HG02610 (cell line): ENCODE measurements around the gene HS3ST4.
"Not testable (repeated sequence)": the region's sequence is repeated elsewhere in the genome, so short reads cannot be mapped to it uniquely, and the experiment has no call there.

Source experiments
- ATAC-seq: cut with Tn5 transposase; IDR thresholded peaks from one replicate; pipeline ENCODE4 v1.9.1; 2021; ENCODE audit warnings: mild to moderate bottlenecking, moderate library complexity; ENCODE audit not compliant: unreplicated experiment

The HS3ST4 gene

DNA sequence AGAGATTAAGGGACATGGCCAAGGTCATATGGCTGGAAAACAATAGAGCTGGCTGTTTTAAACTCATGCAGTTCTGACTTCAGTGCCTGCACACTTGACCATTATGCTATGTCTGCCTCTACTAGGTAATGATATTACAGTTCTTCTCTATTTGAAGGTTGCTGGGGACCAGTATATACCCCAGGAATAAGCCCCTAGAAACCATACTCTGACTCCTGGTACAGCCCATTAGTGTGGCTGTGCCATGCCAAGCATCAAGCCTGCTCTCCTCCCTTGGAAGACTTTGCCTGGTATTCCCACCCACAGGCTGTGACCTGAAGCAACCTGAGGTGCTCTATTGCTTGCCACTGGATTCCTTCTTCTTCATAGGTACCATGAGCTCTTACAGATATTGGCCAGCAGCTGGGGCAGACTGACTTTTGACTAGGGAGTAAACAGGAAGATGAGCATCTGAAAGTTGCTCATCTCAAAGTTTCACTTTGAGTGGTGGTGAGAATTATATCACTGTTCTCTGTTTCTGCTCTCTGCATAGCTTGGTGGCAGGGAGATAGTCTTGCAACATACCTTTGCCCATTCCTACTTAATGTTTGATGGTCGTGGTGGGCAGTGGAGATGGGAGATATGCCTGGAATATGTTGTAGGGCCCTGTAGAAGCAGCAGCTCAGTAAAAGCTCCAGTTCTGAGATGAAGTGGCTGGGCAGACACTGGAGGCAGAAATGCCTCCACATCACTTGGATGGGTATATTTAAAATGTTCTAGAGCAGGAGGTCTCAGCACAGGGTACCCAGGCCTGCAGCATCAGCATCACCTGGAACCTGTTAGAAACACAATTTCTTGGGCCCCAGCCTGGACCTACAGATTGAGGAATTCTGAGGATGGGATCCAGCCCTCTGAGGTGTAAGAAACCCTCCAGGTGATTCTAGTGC lies 274.7 kb downstream of the HS3ST4 start:
- peak; percentile 97 for ATAC-seq

DNA sequence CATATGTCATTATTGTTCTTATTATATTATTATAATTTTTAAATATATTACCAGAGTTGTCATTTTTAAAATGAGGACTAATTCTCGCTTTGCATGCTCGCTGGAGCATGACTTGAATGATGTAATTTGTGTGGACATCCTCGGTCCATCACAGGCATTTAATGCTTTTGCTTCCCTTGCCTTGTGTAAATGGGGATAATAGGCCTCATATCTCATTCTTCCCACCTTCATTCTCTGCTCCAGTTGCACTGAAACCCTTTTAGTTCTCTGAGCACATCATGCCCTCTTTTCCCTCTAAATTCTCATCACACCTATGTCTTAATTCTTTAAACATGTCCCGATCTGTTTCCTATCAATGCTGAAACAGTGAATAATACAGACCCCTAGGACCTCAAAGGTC lies 285.4 kb downstream of the HS3ST4 start:
- ATAC-seq = no peak

DNA sequence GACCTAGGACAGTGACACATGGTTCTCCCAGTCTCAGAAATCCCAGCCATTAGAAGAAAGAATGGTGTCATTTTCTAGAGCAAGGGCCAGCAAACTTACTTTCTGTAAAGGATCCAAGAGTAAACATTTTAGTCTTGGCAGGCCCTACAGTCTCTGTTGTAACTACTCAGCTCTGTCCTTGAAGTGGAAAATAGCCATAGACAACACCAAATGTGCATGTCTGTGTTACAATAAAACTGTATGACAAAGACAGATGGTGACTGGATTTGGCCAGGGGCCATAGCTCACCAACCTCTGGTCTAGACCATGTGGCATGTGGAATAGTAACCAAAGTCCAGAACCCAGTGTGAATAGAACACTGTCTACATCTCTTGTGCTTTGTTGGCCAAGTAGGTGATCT lies 286.5 kb downstream of the HS3ST4 start:
- no peak for ATAC-seq

DNA sequence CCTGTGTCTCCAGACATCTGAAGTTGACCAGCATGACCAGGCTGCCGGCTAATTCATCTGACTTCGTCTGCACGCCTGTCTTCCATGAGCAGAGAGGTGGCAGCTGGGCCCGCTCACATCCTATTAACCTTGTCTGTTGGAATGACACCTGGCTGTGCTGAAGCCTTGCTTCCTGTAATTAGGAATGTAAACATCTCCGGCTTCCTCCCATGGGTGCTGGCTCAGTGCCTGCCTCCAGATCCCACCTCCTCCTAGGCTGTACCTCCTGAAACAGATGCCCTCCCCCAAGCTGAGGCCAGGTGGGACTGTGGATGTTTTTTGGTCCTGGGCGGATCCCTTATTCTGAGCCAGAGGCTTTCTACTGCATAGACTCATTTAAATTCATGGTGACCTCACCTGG lies 296.3 kb downstream of the HS3ST4 start:
- ATAC-seq = no peak

DNA sequence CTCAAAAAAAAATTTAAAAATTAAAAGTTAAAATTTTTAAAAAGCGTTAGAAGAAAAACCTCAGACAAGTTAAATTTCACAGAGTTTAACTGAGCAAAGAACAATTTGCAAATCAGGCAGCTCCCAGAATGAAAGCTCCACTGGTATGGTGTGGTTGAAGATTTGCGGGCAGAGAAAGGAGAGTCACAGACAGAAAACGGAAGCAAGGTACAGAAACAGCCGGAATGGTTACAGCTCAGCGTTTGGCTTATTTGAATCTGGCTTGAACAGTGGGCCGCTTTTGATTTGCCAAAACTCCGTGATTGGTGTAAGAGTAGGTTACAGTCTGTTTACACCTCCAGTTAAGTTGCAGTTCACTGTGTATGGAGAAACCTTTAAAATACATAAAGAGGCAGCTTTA lies 297.1 kb downstream of the HS3ST4 start:
- no peak for ATAC-seq

DNA sequence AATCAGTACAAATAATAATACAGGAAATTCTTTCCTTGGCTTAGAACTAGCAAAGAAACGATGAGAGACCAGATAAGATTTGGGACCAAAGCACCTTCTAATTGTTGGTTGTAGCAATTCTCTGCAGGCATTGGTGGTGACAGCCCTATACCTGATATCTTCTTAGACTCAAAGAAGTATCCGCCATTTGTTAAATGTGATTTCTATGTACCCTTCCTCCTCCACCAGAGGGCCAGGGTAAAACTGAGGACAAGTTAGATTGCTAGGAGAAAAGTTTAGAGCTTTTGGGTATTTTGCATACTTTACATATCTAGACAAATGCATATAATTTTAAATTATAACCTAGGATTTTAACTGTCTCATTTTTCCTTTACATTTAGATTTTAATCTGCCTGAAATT lies 304.3 kb downstream of the HS3ST4 start:
- ATAC-seq = no peak

DNA sequence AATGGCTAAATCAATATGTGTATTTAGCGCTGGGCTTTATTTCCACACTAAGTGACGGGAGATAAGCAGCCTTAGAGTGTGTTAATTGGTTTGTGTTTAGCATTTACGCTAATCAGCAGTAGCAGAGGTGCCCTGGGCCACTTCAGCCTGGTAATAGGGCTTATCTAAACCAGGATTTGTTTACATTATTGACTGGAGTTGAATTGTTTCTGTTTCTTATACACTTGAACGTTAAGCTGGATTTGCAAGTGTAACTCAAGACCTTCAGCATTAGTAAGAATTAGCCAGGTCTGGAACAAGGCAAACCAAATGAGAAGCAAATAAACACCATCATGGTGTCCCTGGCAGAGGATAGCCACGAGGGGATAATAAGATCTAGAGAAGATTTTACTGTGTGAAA lies 313.6 kb downstream of the HS3ST4 start:
- no peak for ATAC-seq

DNA sequence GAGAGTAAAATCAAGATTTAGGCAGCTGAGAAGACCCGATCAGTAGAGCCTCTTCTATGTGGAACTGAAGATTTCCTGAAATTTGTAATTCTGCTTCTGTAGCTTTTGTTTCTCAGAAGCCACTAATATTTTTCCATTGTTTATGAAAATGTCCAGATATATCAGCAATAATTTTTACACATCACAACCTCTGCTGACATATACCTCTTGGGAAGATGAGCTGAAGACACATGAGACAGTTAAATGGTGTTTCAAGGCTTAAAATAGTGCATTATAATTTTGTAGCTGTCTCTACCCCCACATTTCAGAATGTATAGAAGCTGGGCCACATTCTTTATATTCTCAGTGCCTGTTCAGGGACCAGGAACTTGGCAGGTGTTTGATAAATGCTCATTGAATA lies 320.6 kb downstream of the HS3ST4 start:
- ATAC-seq = no peak

DNA sequence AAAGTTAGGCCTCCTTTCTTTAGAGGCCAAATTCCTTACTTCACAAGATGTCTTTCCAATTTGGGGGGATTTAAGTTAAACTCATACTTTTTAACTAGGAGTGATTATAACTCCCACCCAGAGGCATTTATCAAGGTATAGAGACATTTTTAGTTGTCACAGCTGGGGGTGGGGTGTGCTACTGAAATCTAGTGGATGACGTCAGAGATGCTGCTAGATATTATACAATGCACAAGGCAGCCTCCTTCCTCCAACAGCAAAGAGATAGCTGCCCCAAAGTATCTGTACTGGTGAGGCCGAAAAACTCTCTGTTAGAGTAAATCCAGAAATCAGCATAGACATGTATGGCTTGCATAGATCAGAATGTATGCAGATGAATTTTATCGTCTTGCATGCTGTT lies 324.0 kb downstream of the HS3ST4 start:
- ATAC-seq = no peak

DNA sequence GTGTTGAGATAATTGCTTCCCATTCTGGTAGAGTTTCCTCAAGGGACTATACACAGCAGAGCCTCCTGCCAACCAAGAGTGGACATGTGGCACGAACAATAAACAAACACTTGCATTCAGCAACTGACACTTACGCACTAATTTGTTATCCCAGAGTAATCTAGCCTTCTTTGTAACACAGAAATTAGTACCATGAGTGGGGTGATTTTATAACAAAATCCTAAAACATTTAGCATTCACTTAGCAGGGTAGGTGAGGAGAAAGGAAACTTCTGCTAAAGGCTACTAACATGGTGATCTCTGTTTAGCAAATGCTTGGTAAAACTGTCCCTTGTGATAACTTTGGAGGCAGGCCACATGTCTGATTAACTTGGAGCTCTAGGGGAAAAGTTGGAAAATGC lies 325.2 kb downstream of the HS3ST4 start:
- no peak for ATAC-seq

DNA sequence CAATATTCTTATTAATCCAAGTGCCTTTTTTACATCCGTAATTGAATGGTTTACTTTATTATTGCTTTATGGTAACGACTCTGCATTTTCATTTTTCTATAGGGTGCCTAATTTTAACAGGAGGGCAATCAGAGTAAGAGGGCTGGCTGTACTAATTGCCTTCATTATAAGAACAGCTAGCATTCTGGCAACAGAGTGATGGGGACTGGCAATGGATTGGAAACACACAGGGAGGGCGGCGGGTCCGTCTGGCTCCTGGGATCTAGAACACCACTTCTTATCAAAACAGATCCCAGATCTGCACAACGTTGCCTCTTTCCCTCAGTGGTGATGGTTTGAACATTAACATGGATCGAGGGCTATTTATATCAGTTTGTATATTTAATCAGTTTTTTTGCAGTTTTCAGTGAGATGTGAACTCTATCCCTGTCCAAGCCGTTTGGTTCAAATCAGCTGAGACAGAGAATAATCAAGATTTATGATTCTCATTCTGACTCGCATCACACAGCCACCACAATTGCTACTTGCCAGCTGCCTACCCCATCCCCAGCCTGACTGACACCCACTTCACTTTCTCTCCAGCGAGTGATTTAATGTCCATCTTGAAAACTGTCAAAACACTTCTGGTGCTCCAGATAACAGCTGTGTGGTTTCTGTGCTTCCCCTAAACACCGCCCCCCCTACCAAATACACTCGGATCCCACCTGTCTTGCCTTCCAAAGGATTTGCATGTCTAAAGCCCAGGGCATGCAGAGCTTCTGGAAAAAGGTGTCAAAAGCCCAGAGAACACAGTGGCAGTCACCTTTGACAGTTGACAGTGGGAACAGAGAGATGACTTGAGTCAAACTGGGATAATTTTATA lies 327.9 kb downstream of the HS3ST4 start:
- ATAC-seq = no peak

DNA sequence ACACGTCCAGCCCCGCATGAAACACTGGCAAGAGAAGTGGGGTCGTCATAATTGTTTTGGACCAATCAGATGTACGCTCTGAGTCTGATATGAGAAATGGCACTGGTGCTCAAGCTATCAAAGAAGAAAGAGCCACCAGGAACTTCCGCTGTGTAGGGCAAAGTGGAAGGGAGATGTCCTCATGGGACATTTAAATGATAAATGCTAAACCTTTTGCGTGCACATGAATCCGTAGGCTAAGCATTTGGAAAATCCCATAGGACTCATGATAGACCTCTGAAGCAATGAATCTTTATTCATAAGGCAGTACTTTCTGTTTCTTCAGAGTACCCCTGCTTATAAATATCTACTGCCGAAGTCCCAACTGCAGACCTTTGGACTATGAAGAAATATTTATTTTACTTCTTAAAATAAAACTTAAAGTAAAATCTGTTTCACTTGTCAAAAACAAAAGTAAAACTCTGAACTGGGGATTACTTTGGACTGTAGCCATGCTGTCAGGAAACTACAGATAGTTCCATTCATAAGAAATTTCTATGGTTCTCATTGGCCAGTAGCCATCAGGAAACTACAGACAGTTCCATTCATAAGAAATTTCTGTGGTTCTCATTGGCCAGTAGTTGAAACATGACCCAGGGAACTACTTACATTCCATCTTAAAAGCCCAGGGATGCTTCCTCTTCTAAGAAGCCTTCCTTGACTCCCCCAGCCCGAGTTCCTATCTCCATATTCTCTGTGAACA lies 335.1 kb downstream of the HS3ST4 start:
- no peak for ATAC-seq

DNA sequence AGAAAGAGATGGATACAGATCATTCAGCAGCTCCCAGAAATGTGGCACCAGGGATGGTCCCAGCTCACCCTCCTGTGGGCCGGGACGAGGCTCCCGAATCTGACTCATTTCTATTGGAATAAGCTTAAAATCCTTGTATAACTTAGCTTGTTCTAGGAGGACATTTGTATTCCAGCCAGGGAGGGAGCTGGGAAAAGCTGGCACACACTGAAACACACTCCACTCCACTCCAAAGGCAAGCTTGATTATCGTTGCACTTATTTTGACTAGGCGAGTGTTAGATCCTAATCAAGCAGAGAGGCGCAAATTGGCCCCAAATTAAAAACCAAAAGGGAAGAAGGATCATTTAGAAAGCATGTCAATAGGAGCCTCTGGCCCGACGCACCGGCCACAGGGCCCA lies 339.5 kb downstream of the HS3ST4 start:
- no peak for ATAC-seq

DNA sequence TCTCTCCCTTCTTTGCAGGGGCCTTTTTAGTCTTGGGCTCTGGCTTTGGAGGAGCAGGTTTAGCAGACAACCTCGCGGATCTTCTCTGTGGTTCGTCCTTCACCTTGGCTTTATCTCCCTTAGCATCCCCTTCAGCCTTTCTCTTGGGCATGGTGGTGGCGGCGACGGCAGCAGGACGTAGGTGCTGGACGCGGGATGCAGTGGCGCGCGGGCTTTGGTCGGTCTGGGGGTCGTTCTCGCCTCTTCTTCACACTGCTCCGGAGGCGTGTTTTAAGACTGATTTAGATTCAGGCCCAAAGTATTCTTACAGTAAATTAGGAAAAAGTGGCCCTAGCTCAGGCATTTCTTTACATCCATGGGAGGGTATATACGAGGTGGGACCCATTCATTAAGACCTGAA lies 340.9 kb downstream of the HS3ST4 start:
- ATAC-seq = not testable (repeated sequence)

DNA sequence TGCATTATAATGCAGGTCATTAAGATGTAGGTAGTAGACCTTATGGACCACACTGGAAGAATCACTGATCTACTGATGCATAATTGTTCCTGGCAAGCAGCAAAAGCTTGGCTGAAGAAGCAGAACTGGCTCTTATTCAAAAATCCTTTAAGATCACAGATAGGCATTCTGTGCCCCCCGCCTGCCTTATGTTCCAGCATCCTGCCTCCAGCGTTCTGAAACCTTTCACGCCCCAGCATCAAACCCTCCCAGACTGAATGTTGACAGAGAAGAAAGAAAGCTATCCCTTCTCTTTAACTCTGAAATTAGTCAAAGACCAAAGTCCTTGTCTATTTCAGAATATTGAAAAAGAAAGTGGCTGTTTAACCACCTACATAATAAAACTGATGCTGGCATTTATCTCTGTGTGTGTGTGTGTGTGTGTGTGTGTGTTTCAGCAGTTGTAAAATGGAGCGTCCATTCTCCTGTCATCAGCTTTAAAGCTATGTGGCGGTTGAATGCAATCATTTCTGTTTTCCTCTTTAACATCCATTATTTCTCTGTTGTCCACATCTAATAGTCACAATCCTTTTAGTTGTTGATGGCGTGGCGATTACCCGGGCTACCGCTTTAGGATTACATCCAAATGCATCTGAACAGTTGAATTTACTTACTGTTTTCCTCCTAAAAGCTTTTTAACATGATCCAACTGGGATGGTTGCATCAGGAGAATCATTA lies 350.4 kb downstream of the HS3ST4 start:
- no peak for ATAC-seq

DNA sequence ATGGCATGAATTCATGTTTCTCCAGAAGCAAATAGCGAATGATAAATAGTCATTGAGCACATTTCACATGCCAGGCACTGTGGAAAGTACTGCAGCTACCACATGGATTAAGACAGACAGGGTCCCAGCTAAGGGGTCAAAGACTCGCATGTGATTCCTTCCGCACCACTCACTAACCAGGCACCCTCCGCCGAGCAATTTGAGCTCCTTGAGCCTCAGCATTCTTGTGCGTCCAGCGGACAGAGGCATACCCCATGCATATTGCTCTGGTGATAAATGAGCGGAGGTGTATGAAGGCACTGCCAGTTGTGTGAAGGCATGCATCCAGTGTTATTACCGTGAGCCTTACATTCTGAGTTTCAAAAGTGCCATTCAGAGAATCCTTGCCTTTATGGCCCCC lies 358.7 kb downstream of the HS3ST4 start:
- no peak for ATAC-seq

DNA sequence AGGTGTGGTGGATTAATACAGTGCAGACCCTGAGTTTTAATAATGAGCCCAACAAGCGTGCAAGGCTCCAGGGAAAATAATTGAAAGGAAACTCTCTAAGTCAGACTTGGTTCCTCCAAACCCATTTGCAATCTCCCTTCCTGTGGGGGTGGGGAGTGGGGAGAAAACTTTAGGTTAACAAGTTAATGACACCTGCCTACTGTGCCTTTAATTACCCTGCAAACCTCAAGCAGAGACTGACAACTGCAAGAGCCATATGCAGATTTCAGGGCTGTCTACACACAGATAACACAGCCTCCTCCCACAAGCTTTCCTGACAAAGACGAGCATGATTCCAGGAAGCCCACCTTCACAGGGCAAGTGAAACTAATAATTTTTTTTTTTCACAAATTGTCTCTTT lies 359.3 kb downstream of the HS3ST4 start:
- no peak for ATAC-seq

DNA sequence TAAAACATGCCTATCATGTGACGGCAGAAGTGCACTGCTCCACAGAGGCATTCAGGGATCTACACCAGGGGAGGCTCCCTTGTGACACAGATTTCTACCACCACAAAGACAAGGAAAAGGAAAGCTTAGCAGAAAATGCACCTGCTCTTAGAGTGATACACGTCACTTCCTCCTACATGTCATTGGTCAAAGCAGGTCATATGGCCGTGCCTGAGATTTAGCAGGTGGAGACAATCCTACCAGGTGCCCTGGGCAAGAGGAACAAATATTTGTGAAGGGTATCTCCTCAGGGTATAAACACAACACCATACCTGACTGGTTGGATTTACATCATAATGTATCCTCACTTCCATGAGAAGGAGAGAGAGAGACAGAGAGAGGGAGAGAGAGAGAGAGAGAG lies 362.1 kb downstream of the HS3ST4 start:
- no peak for ATAC-seq

DNA sequence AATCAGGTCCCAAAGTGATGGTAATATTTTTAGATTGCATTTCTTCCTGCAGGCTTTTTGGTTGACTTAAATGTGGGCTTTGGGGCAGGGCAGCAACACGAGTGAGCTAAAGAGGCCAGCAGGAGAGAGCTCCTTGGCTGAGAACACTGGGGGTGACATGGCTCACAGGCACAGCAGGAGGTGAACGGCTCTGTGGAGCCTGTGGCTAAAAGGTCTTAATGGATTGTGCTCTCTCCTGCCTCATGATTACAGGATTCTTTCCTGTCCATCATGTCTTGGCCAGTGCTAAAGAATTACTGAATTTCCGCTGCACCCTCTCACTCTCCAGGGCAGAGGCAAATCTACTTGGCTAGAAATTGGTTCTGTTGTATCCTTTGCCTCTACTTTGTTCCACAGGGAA lies 366.6 kb downstream of the HS3ST4 start:
- no peak for ATAC-seq

DNA sequence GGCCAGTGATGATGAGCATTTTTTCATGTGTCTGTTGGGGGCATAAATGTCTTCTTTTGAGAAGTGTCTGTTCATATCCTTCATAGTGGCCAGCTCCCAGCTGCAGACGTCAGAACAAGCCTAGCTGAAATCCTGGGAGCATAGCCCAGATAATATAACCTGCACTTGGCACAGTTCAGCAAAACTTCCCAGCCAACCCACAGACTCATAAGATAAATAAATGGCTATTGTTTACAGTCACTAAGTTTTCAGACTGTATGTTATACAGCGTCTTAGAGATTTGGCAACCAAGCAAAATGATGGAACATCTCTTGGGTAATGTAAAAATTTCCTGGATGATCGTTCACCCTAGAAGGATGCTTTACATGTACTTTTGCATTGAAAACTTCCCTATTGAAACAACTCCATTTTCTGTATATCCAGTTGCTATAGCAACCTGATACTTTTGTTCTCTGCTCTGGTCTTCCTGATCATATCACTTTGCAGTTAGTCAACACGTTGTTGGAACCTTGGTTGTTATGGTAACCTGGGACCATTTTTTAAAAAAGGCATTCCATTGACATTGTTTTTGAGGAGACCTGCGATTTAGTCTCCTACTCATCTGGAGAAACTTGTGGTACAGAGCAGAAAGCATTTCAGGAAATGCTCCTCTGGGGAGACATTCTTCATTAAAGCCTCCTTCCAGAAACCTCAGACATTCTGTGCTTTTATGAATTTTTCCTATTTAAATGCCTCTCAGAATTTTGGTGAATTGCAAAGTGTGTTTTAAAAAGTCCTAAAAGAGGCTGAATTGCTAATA lies 378.7 kb downstream of the HS3ST4 start:
- ATAC-seq = no peak
